Thyroid gland (tissue), 4 donors: ENCODE data around the gene GALNT10.

Experiments
- POLR2A ChIP-seq, 2 donors: fragments of 450-650 bp; IDR thresholded peaks; one replicate each; pipeline ENCODE4 v1.6.1; 2017; ENCODE audit warnings: antibody characterized with exemption in 2 of 2, mild to moderate bottlenecking in 2 of 2, moderate library complexity in 1 of 2
- TF ChIP-seq, protein P1 (sequence below), 6 experiments: fragments of 200-600 bp in 3 of 6; fragments of 450-650 bp in 3 of 6; sonication (generic) in 3 of 6; IDR thresholded peaks; one replicate each; pipeline ENCODE4 v1.5.1; 2016 to 2019; ENCODE audit warnings: antibody characterized with exemption in 6 of 6, mild to moderate bottlenecking in 2 of 6, inconsistent platforms in 1 of 6, moderate library complexity in 1 of 6

DNA sequence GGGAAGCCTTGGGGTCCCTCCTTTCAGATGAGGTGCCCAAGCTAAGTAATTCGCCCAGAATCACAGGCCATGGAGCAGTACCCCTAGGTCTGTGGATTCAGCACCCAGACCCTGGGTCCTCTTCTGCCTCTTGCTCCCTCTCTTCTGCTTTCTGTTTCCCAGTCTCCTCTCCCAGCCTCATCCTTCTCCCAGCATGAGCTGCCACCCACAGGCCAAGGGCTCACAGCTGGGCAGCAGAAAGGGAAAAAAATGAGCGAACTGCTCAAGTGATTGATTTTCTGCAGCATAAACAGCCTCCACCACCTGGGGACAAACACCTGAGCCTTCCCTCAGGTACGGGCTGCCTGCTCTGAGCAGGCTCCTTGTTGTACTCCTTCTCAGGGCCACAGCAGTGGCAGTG, 141.4 kb downstream of the GALNT10 start:
- TF ChIP-seq POLR2A (IDR thresholded peaks at IDR 0.05), result no peak
- TF ChIP-seq, protein P1, sequence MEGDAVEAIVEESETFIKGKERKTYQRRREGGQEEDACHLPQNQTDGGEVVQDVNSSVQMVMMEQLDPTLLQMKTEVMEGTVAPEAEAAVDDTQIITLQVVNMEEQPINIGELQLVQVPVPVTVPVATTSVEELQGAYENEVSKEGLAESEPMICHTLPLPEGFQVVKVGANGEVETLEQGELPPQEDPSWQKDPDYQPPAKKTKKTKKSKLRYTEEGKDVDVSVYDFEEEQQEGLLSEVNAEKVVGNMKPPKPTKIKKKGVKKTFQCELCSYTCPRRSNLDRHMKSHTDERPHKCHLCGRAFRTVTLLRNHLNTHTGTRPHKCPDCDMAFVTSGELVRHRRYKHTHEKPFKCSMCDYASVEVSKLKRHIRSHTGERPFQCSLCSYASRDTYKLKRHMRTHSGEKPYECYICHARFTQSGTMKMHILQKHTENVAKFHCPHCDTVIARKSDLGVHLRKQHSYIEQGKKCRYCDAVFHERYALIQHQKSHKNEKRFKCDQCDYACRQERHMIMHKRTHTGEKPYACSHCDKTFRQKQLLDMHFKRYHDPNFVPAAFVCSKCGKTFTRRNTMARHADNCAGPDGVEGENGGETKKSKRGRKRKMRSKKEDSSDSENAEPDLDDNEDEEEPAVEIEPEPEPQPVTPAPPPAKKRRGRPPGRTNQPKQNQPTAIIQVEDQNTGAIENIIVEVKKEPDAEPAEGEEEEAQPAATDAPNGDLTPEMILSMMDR (IDR thresholded peaks at IDR 0.05), result no peak
